ENCODE results near the gene TECPR1.

Gene TECPR1

DNA sequence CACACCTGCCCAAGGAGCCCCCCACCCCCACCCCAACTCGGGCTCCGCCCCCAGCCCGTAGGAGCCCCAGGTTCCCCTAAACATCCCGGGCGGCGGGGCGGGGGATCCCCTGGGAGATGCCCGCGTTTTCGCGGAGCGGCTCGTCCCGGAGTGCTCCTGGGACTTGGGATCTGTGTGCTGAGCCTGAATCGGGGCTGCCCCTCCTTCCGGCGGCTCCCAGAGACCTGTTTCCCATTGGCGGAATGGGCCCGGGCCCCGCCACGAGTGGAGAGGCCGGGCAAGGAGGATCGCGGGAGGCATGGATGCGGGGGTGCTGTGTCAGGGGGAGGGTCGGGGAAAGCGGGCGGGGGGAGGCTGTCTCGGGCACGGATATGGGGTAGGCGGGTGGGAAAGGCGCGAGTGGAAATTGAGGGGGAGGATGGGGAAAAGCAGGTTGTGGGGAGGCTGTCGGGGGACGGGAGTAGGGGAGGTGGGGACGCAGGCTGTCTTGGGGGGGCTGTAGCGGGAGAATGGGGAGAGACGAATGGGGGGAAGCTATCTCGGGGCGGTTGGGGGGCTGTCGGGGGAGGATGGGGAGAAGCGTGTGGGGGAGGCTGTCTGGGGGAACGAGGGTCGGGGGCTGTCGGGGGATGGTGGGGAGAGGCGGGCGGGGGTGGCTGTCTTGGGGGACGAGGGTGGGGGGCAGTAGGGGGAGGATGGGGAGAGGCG is 41.4 kb downstream of the TECPR1 start:
- no peak for FAIRE-seq

DNA sequence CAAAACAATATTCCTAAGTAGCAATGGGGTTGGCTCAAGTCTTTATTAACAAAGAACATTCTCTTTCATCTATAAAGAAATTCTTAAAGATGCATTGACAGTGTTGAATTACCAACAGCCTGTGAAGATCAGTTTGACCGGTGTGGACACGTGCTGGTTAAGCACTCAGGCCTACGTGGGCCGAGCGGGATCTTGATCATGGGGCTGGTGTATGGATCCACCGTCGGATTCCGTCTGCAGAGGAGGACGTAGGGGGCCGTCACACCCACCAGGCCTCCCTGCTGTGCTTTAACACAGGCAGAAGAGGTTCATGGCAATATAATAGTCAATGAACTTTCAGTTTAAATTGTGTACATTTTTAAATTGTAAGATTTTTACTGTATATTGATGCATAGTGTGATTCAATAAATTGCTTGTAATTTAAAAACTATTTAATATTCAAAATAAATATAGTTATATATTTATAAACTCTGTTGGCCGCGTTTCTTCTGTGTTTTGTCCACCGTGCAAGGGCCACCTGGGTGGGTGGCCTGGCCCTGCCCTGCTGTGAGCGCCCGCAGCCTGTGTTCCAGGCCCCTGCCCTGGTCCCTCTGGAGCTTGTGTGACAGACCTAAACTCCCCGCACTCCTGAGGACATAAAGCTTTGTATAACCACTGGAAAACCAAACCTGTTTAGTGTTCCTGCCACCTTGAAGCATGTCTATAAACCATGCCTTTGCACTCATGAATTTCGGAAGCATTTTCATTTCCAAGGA is 42.7 kb downstream of the TECPR1 start:
- peak; percentile 27 for FAIRE-seq

DNA sequence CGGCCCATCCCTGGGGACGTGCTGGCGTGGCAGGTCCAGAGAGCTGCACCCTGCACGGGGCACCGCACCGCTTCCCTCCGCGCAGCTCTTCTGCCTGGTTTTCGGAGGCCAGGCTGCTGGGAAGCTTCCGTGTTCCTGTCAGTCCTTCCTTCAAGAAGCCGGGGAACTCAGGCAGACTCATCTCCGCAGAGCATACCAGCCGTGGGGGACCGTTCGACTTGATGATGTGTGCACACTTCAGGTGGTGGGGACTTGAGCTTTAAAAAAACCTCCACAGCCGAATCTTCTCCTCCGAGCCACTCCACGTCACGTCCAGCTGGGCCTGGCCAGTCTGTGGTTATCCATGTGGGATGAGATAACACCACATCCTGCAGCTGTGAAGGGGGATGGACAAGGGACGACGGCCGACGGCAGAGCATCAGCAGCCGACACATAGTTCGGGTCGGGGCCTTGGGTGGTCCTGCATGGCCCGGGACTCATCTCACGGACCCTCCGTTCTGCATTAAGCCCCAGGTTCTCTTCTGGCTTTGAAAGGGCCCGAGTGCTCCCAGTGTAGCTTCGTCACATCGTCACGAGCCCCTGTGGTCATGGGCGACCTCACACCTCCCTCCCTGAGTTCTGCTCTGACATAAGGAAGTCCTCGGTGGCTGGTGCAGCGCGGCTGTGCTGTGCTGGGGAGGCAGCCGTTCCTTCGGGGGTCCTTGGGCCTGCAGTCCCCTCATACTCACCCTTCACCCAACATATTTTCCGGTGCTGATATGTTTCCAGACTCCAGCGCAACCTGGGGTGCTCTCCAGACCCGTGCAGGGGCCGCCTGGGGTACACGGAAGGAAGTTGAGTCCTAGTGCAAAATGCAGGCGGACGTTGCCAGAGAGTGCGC is 45.3 kb downstream of the TECPR1 start:
- no peak for FAIRE-seq

DNA sequence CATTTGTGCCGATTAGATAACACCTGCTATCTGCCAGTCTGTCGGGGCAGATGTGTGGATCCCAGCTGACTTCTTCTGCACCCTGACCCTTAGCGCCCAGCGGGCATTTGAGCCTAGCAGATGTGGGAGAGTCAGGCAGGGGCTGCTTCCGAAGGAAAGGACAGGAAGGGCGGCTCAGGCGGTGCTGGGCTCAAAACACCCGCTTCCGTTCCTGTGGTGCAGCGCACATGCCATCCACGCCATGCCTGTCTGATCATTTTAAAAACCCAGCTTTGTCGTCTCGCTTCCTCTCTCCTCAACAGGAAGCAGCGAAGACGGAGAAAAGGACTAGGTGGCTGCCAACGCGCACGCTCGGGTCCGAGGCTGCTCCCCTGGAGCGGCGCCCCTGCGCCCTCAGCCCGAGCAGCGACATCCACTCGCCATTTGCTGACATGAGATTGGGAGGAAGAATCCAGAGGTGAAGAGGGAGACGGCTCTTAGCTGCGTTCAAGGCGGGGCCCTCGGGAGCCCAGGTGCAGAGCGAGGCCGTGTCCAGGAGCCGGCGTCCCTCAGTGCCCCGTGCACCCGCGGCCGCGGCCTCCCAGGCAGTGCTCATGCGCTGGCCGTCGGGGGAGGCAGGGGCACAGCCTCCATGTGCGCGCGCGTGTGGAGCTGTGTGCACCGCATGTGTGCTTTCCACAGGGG is 46.7 kb downstream of the TECPR1 start:
- no peak for FAIRE-seq

DNA sequence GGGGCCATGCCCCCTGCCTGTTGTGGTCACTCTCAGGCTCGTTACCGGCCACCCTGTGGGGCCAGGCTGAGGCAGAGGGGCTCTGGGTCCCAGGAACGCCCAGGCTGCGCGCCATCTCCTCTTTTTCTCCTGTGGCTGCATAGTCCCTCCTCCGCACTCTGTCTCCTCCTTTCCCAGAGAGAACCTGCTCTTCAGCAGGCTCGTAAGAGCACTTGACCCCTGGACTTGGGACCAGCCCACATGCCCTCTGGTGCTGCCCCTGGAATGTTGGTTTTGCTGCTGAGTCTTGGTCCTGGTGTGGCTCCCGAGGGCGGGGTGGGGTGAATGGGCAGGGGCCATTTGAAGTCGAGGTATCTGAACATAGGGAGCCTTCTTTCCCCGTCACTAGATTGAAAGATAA is 47.4 kb downstream of the TECPR1 start:
- no peak for FAIRE-seq

DNA sequence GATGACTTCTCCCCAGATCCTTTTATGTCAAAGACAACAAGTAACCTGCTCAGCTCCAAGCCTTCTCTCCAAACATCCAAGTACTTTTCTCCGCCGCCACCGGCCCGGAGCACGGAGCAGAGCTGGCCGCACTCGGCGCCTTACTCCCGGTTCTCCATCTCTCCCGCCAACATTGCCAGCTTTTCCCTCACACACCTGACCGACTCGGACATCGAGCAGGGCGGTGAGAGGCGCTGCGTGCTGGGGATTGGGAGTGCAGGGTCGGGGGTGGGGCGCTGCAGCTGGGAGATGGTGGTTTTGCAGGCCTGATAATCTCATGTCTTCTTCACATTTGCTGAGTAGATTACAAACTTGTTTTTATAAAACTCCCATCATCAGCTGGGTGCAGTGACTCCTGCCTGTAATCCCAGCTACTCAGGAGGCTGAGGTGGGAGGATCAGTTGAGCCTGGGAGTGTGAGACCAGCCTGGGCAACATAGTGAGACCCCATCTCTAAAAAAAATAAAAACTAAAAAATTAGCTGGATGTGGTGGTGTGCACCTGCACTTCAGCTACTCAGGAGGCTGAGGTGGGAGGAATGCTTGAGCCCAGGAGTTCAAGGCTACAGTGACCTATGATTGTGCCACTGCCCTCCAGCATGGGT is 47.9 kb downstream of the TECPR1 start:
- no peak for FAIRE-seq

DNA sequence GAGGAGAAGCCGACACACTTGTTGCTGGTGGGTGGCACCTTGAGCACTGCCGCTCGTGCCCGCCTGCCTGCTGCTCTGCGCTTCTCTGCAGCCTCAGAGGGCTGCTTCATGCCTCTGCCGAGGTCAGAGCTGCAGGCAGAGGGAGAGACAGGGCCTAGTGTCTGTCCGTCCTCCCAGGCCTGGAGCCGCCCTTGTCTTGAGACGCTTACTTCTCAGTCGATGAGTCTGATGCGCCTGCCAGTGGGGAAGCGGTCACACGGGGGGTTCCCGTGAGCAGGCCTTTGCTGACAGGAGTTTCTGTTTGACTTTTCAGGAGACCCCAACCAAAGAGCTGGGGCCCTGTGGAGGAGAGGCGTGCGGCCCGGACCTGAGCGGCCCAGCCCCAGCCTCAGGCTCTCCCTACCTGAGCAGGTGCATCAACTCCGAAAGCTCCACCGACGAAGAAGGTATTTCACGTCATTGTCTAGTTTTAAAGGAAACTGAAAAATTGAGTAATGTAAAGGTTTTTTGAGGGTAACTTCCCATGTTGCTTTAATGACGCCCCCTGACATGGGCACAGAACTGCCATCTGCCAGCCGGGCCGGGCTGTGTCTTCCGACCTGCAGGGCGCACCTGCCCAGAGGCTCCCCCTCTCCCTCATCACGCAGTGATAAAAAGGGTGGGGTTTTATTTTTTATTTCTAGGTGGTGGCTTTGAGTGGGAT is 48.6 kb downstream of the TECPR1 start:
- FAIRE-seq, result no peak

DNA sequence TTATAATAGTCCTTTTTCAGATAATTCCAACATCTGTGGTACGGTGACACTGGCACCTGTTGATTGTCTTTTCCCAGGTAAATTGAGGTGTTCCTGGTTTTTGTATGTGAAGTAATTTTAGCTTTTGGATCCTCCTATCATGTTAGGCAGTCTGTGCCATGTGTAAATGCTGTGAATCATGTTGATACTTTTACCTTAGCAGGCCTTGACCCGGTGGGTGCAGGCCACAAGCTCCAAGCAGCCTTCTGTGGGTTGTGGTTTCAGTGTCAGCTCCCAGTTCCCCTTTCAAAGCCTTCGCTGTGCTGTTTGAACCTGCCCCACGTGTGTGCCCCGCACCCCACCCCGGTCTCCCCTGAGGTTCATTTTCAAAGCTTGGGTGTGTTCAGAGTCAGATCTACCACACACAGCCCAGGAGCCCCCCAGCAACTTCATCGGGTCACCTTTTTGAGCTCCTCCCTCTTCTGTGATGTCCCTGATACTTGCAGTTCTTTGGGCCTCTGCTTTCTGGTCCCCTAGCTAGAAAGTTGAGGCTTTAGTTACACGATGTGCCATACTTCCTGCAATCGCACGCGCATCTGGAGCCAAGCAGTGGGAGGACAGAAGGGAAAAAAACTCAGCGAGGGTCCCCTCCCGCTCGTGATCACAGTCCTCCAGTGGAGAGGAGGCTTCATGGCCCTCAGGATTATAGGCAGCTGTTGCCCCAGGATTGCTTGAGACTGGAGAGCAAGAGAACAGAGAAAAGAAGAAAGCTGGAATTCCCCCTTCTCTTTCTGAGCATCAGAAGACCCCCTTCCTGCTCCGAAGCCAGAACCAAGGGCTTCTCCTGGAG is 49.5 kb downstream of the TECPR1 start:
- no peak for FAIRE-seq

DNA sequence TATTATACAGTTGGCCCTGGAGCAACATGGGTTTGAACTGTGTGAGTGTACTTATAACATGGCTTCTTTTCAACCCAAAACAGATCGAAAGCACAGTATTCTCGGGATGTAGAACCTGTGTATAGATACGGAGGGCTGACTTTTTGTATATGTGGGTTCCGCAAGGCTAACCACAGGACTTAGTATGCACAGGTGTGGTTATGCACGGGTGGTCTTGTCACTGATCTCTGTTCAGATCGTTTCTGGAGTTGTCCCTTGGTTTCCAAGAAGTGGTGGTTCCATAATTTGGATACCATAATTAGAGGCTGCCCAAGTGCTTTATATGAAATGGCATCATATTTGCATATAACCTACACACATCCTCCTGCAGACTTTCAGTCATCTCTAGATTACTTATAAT is 51.7 kb downstream of the TECPR1 start:
- FAIRE-seq, result no peak

DNA sequence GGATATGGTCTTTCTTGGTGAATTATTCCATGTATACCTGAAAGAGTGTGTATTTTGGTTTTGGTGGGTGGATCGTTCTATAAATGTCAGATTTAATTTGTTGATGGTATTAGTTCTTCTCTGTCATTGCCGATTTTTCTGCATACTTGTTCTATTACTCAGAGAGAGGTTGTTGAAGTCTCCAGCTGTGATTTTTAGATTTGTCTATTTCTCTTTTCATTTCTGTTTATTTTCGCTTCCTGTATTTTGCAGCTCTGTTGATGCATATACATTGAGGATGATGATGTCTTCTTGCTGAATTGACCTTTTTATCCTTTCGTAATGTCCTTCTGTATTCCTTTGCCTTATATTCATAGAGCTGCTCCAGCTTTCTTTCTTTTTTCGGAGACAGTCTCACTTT is 52.9 kb downstream of the TECPR1 start:
- FAIRE-seq, result no peak

DNA sequence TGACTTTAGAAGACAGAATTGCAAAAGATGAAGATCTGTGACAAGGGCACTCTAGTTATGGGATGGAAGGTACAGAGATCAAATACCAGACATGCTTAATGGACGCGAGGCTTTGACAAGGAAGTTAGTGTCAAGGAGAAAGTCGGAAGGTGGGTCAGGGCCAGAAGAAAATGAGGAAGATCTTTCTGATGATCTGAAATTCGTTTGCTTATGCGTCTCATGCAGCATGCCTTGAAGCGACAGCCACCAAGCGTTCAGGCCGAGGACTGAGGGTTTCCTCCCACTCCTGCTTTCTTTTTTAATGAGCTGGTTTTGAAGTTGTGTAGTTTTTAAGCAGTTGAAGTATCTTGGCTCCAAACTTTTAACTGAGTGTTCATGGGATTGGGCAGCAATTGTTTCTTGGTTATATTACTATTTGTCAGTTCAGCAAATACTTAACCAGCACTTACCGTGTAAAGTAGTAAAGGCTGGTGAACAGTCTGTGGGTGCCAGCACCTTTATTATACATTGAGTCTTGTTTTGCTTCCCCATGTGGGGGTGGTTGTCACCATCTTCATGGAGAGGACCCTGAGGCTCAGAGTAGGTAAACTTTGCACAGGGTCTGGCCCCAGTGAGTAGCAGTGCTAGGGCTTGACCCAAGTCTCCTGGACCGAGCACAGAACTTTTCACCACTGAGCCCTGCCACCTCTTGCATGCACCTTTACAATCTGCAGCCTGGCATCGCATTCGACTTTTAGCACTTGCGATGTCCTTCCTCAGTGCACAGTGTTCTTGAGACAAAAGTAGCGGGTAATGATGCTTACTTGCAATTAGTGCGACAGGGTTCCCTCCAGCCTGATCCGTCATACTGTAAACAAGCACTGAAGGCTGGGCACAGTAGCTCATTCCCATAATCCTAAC is 55.1 kb downstream of the TECPR1 start:
- FAIRE-seq, result no peak

DNA sequence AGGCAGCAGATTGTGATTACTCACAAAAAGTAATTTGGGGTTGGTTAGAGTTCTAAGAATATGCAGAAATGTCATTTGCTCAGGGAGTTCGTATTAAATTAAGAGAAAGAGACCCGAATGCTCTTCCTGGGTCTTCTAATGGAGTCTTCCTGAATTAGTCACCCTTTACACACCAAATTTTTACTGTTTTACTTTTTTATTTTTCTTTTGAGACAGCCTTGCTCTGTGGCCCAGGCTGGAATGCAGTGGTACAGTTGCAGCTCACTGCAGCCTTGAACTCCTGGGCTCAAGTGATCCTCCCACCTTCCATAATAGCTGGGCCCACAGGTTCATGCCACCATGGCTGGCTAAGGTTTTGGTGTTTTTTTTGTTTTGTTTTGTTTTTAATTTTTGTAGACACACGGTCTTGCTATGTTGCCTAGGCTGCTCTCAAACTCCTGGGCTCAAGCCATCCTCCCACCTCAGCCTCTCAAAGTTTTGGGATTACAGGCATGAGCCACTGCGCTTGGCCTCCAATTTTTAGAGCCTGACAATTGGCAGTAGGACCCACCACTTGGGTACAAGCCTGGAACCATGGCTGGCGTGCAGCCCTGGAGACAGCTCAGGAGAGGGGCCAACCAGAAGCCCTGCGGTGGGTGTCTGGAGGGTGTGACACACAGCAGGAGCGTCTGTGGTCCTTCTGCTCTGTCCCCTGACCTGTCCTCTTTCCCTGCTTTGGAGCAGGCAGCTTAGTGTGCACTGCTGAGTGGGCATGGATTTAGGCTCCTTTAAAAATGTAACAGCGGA is 57.2 kb downstream of the TECPR1 start:
- FAIRE-seq, result no peak

DNA sequence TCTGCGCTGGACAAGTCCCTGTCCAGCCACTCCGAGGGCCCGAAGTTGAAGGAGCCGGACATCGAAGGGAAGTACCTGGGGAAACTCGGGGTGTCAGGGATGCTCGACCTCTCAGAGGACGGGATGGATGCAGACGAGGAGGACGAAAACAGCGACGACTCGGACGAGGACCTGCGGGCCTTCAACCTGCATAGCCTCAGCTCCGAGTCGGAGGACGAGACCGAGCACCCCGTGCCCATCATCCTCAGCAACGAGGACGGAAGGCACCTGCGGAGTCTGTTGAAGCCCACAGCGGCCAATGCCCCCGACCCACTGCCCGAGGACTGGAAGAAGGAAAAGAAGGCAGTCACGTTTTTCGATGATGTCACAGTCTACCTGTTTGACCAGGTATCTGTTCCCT is 57.8 kb downstream of the TECPR1 start:
- no peak for FAIRE-seq

DNA sequence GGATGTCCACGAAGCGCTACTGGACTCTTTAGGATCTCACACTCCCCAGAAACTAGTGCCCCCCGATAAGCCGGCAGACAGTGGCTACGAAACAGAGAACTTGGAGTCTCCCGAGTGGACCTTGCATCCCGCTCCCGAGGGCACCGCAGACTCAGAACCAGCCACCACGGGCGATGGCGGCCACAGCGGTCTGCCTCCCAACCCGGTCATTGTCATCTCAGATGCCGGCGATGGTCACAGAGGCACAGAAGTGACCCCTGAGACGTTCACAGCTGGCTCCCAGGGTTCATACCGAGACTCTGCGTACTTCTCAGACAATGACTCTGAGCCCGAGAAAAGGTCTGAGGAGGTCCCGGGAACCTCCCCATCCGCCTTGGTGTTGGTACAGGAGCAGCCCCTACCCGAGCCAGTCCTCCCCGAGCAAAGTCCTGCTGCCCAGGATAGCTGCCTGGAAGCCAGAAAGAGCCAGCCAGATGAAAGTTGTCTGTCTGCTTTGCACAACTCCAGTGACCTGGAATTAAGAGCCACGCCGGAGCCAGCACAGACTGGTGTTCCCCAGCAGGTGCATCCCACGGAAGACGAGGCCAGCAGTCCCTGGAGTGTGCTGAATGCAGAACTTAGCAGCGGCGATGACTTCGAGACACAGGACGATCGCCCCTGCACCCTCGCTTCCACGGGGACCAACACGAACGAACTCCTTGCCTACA is 58.4 kb downstream of the TECPR1 start:
- FAIRE-seq, result no peak

DNA sequence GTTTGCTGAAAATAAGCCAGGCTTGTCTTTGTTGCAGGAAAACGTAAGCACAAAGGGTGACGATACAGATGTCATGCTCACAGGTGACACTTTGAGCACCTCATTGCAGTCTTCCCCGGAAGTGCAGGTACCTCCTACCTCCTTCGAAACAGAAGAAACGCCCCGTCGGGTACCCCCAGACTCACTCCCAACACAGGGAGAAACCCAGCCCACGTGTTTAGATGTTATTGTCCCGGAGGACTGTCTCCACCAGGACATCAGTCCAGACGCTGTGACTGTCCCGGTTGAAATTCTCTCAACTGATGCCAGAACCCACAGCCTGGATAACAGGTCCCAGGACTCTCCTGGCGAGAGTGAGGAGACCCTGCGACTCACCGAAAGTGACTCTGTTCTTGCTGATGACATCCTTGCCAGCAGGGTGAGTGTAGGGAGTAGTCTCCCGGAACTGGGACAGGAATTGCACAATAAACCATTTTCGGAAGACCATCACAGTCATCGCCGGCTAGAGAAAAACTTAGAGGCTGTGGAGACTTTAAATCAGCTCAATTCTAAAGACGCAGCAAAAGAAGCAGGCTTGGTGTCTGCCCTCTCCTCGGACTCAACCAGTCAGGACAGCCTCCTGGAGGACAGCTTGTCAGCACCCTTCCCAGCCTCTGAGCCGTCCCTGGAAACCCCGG is 59.1 kb downstream of the TECPR1 start:
- no peak for FAIRE-seq

DNA sequence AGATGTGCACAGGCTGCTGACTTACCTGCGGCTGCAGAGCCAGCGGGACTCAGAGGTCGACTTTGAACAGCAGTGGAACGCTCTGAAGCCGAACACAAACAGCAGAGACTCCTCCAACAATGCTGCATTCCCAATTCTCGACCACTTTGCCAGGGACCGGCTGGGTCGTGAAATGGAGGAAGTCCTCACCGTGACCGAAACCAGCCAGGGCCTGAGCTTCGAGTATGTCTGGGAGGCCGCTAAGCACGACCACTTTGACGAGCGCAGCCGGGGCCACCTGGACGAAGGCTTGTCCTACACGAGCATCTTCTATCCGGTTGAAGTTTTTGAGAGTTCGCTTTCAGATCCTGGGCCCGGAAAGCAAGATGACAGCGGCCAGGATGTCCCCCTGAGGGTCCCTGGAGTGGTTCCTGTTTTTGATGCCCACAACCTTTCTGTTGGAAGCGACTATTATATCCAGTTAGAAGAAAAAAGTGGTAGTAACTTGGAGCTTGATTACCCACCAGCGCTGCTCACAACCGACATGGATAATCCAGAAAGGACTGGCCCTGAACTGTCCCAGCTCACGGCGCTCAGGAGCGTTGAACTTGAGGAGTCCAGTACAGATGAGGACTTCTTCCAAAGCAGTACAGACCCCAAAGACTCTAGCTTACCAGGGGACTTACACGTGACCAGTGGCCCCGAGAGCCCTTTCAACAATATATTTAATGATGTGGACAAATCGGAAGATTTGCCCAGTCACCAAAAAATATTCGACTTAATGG is 60.2 kb downstream of the TECPR1 start:
- FAIRE-seq, result no peak

DNA sequence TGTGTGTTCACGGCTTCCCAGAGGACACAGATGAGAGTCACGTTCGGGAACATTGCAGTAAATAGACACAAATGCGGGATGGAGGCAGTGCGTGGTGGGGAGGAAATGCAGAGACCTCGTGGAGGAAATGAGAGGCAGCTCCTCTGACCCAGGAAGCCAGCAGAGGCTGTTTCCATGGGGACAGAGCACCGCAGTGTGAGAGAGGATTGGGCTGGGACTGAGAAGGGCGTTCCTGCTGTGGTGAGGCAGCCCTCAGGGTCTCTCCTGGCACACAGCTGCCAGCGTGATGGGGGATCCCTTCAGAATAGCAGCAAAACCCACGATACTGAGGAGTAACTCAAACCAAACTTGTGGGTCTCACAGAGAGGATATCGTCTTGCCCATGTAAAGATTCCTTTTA is 62.5 kb downstream of the TECPR1 start:
- FAIRE-seq, result no peak
